Body of pancreas (tissue), 4 donors: ENCODE measurements around the gene KIF1A. TPM values are rescaled to one million over a fixed set of nuclear protein-coding genes. Genes with fewer than 3 reads are reported as not detected.

Experiments used
- ATAC-seq: fragments of 150-250 bp; one replicate; pipeline ENCODE4 v1.9.1; 2016
- DNase-seq, 4 donors: peaks; one replicate each; pipeline ENCODE4 v3.0.0-alpha.2; 2019
- H3K27ac ChIP-seq, 4 donors: fragments of 200-600 bp; sonication (generic); 1 replicate in 3 of 4; 2 replicates in 1 of 4; pipeline versions ENCODE4 v1.5.1 to v1.6.1; 2016 to 2019; ENCODE audit warnings: mild to moderate bottlenecking in 1 of 4, mixed read lengths in 1 of 4, moderate library complexity in 1 of 4
- H3K27me3 ChIP-seq, 2 donors: fragments of 200-600 bp; sonication (generic); one replicate each; pipeline ENCODE4 v1.6.0; 2016; ENCODE audit warnings: mild to moderate bottlenecking in 1 of 2
- H3K36me3 ChIP-seq, 2 donors: fragments of 200-600 bp; sonication (generic); replicated peaks in 1 of 2; 2 replicates each; pipeline ENCODE4 v1.5.1; 2016; ENCODE audit warnings: low read depth in 2 of 2; ENCODE audit not compliant: insufficient read depth in 1 of 2
- H3K4me1 ChIP-seq: fragments of 200-600 bp; sonication (generic); one replicate; pipeline ENCODE4 v1.6.0; 2016
- H3K4me3 ChIP-seq, 2 donors: fragments of 200-600 bp; sonication (generic); 1 replicate in 1 of 2; 2 replicates in 1 of 2; pipeline ENCODE4 v1.5.1; 2016 to 2019
- H3K9me3 ChIP-seq, 3 donors: fragments of 200-600 bp; sonication (generic); 1 replicate in 2 of 3; 2 replicates in 1 of 3; pipeline ENCODE4 v1.5.1; 2016
- POLR2A ChIP-seq, 3 donors: fragments of 450-650 bp; IDR thresholded peaks; one replicate each; pipeline ENCODE4 v1.6.1; 2016; ENCODE audit warnings: antibody characterized with exemption in 3 of 3, mild to moderate bottlenecking in 2 of 3
- WGBS, 2 donors: methylation state at CpG; one replicate each; pipeline ENCODE4 v1.1.5; 2017; 5-methylcytosine and 5-hydroxymethylcytosine counted together
- intact Hi-C: fragments of 100-400 bp; cut with DNase I; formaldehyde crosslinking; loops from one replicate; pipeline ENCODE4 v1.15.1; 2023
- total RNA-seq, 2 donors: library from RNA; depleted of rRNA; stranded (reverse); fragments of >200 nt; gene quantifications; one replicate each; pipeline ENCODE4 v1.1.0, GENCODE V29; 2016
- TF ChIP-seq, protein P1 (sequence below), 7 experiments: fragments of 450-650 bp in 4 of 7; fragments of 200-600 bp in 3 of 7; sonication (generic) in 3 of 7; IDR thresholded peaks; one replicate each; pipeline ENCODE4 v1.5.1; 2016 to 2019; ENCODE audit warnings: antibody characterized with exemption in 7 of 7

KIF1A gene
- total RNA-seq, 2 donors from 2014 or later: 51.9 to 79.1 TPM

- no peak for TF ChIP-seq POLR2A (IDR thresholded peaks at IDR 0.05)
- TF ChIP-seq, protein P1, sequence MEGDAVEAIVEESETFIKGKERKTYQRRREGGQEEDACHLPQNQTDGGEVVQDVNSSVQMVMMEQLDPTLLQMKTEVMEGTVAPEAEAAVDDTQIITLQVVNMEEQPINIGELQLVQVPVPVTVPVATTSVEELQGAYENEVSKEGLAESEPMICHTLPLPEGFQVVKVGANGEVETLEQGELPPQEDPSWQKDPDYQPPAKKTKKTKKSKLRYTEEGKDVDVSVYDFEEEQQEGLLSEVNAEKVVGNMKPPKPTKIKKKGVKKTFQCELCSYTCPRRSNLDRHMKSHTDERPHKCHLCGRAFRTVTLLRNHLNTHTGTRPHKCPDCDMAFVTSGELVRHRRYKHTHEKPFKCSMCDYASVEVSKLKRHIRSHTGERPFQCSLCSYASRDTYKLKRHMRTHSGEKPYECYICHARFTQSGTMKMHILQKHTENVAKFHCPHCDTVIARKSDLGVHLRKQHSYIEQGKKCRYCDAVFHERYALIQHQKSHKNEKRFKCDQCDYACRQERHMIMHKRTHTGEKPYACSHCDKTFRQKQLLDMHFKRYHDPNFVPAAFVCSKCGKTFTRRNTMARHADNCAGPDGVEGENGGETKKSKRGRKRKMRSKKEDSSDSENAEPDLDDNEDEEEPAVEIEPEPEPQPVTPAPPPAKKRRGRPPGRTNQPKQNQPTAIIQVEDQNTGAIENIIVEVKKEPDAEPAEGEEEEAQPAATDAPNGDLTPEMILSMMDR (IDR thresholded peaks at IDR 0.05): no peak
These were observed 44.5 kb upstream of the KIF1A start for GRCh38 chr2:240864475-240864874.

DNA sequence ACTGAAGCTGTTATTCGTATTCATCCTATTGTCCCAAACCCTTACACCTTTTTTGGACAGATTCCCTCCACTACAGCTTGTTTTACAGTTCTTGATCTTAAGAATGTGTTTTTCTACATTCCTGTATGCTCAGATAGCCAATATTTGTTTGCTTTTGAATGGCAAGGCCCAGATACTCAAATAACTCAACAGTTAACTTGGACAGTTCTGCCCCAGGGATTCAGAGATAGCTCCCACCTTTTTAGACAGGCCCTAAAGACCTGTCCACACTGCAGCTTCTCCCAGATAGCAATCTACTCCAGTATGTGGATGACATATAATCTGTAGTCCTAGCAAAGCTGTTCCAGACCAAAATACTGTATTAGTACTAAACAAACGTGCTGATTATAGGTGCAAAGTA lies 41.5 kb upstream of the KIF1A start:
- Histone ChIP-seq H3K27me3 (no peaks in the 10 kb centered on the region), H3K27ac (no peak overlapping the region), H3K36me3 (no peaks in the 10 kb centered on the region), H3K4me3 (no peak overlapping the region), H3K4me1 (peaks cover 13% of the 10 kb centered on the region), H3K9me3 (no peaks in the 10 kb centered on the region)
- TF ChIP-seq, protein P1 (IDR thresholded peaks at IDR 0.05): no peak
- no peak for TF ChIP-seq POLR2A (IDR thresholded peaks at IDR 0.05)
- ATAC-seq (no peak), DNase-seq (no peak)
- intact Hi-C loops: no loop called here
- 61 to 81% methylated on average over 2 of the region's 2 CpGs for WGBS, 2 donors

More at GRCh38 chr2:240864475-240864874, 44.5 kb upstream of the KIF1A start:
- 86 to 88% methylated on average over 3 of the region's 3 CpGs for WGBS, 2 donors
- no peak for ATAC-seq
- intact Hi-C loops: no loop called here
- no peaks in the 10 kb centered on the region for H3K9me3 ChIP-seq
- H3K4me1 ChIP-seq: no peaks in the 10 kb centered on the region
- no peaks in the 10 kb centered on the region for H3K36me3 ChIP-seq
- H3K4me3 ChIP-seq: no peak overlapping the region
- DNase-seq: no peak
- H3K27me3 ChIP-seq: no peaks in the 10 kb centered on the region
- H3K27ac ChIP-seq: no peak overlapping the region

DNA sequence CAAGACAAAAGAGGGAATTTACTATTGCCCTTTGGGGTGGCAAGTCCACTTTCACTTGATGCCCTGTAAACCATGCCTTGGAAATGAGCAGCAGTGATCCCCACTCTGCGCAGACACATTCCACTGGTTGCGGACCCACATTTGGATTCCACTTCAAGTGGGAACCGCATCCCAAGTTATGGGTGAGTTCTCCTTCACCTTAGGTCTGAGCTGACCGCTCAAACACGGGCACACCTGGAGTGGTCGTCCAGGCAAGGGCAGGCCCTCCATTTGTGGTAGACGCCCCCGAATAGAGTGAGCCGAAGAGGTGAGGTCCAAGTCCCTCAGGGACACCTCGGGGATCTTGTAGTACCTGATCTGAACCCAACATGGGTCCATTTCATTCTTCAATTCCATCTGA lies 38.9 kb upstream of the KIF1A start:
- Histone ChIP-seq H3K27me3 (no peaks in the 10 kb centered on the region), H3K4me3 (no peak overlapping the region), H3K27ac (no peak overlapping the region), H3K36me3 (no peaks in the 10 kb centered on the region), H3K4me1 (peaks cover 13% of the 10 kb centered on the region), H3K9me3 (no peaks in the 10 kb centered on the region)
- DNase-seq: no peak
- whole genome bisulfite sequencing, 2 donors: 89 to 93% methylated on average over 9 to 10 of the region's 10 CpGs
- TF ChIP-seq, protein P1 (IDR thresholded peaks at IDR 0.05): no peak
- TF ChIP-seq POLR2A (IDR thresholded peaks at IDR 0.05): no peak
- ATAC-seq: no peak
- intact Hi-C loops: no loop called here

- 95 to 97% methylated on average over 13 of the region's 13 CpGs for WGBS, 2 donors
- ATAC-seq (no peak), DNase-seq (no peak)
- H3K27me3 ChIP-seq: no peaks in the 10 kb centered on the region
- H3K27ac ChIP-seq: no peak overlapping the region
- intact Hi-C loops: no loop called here
- H3K9me3 ChIP-seq: no peaks in the 10 kb centered on the region
- no peak overlapping the region for H3K4me3 ChIP-seq
- H3K36me3 ChIP-seq: no peaks in the 10 kb centered on the region
- TF ChIP-seq, protein P1 (IDR thresholded peaks at IDR 0.05): no peak
- no peak for TF ChIP-seq POLR2A (IDR thresholded peaks at IDR 0.05)
- H3K4me1 ChIP-seq: peaks cover 13% of the 10 kb centered on the region
These were observed 38.3 kb upstream of the KIF1A start for GRCh38 chr2:240858321-240858720.
